ENCODE results near the gene FHL2.

DNA sequence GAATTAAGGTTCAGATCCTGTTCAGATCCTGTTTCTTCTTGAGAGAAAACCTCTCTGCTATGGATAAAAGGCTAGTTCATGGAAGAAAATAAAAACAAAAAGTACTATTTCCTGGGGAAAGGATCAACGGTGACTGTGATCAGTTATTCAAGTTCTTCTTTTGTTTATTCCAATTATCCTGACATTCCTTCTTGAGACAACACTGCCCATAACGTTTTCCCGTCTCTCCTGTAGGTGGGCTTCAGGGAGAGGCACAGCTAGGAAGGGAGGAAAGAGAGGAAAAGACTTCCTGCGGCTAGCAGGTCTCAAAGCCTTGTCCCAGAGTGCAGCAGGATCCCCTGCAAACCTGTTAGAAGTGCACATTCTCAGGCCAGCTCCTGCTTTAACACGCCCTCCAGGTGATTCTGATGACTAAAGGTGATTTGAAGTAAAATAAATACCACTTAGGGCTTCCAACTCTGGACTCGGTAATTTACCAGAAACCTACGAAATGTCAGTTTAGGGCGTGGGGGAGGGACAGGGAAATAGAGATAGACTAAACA lies 4.5 kb upstream of the FHL2 start:
- TF ChIP-seq, protein P1, sequence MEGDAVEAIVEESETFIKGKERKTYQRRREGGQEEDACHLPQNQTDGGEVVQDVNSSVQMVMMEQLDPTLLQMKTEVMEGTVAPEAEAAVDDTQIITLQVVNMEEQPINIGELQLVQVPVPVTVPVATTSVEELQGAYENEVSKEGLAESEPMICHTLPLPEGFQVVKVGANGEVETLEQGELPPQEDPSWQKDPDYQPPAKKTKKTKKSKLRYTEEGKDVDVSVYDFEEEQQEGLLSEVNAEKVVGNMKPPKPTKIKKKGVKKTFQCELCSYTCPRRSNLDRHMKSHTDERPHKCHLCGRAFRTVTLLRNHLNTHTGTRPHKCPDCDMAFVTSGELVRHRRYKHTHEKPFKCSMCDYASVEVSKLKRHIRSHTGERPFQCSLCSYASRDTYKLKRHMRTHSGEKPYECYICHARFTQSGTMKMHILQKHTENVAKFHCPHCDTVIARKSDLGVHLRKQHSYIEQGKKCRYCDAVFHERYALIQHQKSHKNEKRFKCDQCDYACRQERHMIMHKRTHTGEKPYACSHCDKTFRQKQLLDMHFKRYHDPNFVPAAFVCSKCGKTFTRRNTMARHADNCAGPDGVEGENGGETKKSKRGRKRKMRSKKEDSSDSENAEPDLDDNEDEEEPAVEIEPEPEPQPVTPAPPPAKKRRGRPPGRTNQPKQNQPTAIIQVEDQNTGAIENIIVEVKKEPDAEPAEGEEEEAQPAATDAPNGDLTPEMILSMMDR (conservative IDR thresholded peaks at IDR 0.05): no peak
- TF ChIP-seq EZH2 (IDR thresholded peaks at IDR 0.05; ENCODE audit: low read depth): no peak
